ENCODE measurements around the gene GPATCH8.
"Not testable (repeated sequence)": the region's sequence is repeated elsewhere in the genome, so short reads cannot be mapped to it uniquely, and the experiment has no call there.

GPATCH8 gene

DNA sequence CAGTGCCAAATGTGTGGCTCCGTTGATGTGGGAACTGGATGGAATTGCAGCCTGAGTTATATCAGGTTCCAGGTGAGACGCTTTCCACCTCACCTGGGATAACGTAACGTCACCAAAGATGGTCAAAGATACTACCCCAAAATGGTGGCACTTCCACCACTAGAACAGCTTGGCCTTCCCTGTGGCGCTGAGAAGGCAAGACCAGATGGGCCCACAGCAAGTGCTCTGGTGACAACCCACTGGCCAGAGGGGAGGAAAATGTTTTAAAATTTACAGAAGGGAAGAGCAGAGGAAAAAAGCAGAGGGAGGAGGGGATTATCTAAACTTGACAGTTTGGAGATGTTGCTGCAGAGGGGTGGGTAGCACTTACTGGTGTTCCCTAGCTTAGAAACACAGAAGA is 106.3 kb downstream of the GPATCH8 start:
- no peak for DNase-seq

DNA sequence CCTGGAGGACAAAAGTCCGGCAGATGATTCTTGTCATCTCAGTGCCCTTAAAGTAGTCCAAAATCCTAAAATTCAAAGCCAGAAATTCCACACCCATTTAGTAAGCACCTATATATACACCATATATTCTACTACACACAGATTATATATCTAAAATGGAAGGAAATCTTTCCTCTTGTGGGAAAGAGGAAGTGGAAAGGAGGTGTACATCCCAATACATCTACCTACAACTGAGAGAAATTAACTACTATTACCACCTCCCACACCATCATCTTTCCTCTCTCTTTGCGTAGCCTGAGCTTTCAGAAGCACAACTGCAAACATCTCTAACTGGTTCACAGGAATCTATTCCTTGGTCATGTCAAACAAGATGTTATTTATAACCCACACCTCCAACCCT is 108.4 kb downstream of the GPATCH8 start:
- DNase-seq, result no peak

DNA sequence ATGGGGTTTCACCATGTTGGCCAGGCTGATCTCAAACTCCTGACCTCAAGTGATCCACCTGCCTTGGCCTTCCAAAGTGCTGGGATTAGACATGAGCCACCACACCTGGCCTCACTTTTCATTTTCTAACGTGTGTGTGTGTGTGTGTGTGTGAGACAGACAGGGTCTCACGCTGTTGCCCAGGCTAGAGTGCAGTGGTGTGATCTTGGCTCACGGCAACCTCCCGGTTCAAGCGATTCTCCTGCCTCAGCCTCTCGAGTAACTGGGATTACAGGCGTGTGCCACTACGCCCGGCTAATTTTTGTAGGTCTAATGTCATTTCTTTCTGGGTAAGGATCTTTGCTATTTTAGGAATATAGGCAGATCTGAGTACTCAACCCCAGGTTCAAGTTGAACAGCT is 109.1 kb downstream of the GPATCH8 start:
- DNase-seq, result not testable (repeated sequence)

DNA sequence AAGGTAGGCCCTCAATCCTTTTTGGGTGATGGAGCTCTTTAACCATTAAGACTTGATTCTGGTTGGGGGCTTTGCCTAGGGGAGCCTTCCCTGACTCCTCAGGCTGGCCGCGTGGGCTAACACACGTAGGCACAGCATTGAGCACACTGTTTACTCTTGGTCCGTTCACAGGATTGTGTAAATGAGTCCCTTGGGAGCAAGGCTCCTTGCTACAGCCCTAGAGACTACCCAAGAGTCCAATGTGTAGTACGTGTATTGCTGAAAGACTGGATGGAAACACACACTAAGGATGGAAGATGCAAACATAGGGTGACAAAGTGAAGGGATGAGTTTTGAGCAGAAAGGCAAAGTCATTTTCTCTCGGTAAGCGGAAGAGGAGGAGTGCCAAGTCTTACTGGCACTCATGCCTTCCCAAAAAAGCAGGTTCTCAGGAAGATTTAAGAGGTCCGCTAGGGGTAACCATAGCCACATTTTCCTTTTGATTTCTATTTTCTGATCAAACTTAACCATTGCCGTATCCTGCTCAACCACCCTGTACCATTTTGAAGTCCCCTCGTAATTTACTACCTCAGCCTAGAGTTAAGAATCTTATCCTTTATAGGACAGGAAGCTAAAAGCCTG is 112.8 kb downstream of the GPATCH8 start:
- no peak for DNase-seq

DNA sequence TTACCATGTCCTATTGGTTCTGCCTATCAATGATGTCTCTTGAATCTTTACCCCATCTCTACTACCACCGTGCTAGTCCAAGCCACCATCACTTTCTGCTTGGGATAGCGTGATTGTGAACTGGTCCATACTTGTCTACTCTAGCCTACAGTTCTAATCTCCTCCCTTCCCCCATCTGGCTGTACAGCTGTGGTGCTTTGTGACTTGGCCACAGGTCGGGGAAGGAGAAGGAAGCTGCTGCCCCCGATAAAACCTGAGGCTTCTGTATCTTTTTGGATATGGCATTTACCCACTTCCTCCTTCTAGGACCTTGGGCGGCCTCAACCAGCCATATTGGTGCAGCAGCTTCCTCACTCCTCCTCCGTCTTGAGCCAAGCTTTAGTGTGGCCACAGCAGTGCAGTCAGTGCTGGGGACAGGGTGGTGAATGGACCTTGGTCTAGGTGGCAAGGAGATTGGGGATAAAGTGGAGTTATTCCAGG is 113.4 kb downstream of the GPATCH8 start:
- no peak for DNase-seq

DNA sequence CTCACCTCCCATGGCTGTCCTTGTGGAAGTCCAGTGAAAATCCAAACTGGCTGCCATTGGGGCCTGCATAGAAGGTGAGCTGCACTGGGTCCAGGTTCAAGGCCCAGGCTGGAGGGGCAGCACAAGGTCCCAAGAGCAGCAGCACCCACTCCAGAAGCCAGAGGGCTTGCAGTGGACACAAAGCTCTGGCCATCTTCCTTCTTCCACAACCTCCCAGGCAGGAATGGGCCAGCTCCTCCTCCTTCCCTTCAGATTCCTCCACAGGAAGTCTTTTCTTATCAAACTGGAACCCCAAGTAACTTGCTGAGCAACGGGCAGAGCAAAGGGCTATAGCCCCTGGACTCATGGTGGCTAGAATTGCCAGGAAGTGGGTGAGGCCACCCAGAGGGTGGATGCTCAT is 113.9 kb downstream of the GPATCH8 start, which contains the start of gene ITGA2B:
ITGA2B (minus strand) TSS at position 369 of the 400 bp plus-strand sequence; CDS start at position 193, 176 bp downstream.
- DNase-seq, result no peak

DNA sequence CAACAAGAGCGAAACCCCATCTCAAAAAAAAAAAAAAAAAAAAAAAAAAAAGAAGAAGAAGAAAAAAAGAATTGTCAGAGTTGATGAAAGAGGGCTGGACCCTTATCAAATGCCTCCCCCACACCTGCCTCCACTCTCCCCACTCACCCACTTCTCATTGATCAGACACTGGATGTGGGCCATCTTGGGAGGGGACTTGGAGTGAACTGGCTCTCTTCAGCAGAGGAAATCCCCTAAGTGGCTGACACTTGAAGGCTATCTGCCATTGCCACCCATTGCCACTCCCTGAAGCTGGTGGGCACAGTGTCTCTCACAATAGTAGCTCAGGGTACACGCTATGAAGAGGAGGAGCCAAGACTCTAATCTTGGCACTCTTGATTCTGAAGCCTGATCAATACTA is 115.4 kb downstream of the GPATCH8 start:
- no peak for DNase-seq

DNA sequence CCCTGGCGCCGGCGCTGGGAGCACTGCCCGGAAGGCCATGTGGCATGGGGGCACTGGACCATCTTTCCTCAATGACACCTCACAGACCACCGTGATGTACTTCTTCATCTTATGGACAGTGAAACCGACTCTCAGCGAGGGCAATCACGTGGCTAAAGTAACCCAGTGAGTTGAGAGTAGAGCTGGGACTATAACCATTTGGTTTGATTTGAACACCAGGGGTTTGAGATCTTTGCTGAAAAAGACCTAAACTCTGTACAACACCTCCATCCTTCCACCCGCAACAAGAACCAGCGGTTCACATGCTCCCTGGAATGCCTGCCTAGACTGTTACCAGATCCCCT is 117.1 kb downstream of the GPATCH8 start:
- DNase-seq, result no peak

DNA sequence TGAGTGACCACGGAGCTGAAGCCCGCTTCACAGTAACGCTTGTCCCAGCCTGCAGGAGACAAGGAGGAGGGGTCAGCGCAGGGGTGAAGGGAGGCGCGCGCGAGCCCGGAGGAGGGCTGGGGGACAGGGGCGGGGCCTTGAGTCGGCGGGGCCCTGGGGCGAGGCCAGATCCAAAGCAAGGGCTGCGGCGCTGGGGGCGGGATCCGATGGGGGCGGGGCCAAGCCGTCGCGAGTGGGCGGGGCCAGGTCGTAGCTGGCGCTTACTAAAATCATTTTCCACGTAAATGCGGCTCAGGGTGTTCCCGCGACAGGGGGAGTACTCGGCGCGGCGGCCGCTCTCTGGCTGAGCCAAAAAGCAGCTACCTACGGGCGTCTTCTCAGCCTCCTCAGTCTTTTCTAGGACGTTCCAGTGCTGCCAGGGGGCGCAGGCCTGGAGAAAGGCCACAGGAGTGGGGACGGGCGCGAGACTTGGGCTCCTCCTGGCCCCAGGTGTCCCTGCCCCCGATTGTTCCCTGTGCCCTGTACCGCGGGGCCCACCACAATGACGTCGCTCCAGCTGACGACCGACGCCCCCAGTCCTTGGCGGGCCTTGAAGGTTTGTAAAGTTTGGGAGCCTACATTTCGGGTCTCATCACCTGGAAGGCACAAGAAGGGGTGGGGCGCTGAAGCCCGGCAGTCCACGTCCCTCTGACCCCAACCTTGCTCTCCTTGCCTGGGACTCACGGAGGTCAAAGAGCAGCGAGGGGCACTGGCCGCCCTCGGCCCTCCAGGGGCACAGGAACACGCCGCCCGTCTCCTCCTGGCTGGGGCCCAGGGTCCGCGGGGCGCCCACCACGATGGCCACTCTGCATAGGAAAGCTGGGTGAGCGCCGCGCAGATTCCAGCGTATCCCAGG is 117.7 kb downstream of the GPATCH8 start:
- peak; percentile 67 for DNase-seq

DNA sequence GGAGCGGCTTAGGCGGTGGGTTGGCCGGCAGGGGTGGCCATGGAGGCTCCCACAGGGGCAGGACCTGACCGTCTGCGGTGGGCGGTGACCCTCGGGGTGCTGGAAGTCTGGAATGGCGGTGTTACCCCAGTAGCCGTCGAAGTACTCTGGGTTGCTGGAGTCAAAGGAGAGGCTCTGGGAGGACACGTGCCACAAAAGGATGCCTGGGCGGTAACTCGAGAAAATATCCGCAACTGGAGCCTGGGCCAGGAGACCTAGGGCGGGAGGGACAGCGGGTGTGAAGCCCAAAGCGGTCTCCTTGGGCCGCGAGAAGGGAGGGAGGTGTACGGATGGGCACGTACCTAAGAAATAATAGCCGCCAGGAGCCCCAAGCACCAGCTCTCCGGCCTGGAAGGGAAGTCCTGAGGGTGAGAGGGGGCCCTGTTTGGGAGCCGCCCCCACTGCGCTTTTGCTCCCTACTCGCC is 118.4 kb downstream of the GPATCH8 start:
- DNase-seq, result no peak

DNA sequence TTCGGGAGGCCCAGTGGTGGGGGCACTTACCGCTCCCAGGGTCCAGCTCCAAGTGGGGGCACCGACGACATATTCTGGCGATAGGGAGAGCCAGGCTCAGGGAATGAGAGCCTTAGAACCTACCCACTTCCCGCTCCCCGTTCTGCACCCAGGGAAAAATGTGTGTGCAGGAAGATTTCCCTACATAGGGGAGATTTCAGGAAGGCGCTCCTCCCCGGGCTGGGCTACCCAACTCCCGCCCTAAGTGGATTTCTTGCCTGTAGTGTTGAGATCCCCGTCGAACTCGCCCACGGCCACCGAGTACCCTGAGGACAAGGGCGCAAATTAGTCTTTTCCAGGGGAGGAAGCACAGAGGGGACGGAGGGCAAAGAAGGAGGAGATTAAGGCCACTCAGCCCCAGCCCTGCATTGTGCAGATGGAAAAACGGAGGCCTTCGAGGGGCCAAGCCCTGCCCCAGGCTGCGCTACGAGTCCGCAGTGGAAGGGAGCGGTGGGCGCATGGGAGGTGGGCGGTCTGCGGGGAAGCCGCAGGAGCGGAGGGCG is 118.9 kb downstream of the GPATCH8 start:
- no peak for DNase-seq

DNA sequence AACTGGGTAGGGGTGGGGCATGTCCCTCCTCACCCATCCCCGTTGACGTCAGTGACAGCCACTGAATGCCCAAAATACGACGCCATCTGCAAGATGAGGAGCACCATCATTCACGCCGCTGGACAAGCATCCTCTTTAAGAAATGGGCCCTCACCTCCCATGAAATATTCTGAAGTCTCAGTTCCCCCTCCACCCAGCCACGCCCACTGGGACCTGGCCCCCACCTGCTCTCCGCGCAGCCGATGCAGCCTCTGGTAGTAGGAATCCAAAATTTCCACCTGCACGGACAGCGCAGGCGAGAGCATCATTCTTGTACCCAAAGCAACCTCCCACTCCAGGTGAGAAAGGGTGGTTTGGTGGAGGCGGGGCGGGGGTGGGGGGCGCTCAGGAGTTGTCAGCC is 119.3 kb downstream of the GPATCH8 start:
- no peak for DNase-seq

DNA sequence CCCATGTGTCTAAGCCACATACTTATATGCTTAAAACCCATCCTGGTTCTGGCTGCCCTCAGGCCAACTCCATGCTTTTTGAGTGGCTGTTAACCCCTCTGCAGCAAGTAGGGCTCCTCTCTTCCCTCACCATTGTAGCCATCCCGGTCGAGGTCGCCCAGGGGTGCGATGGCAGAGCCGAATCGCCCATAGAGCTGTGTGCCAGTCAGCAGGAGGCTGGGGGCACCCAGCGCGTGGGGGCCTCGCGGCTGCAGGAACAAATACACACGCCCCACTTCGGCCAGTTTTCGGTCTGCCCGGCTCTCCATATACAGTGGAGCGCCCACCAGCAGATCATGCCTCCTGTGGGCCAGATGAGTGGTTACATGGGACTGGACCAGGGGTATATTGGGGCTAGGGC is 119.8 kb downstream of the GPATCH8 start:
- no peak for DNase-seq

DNA sequence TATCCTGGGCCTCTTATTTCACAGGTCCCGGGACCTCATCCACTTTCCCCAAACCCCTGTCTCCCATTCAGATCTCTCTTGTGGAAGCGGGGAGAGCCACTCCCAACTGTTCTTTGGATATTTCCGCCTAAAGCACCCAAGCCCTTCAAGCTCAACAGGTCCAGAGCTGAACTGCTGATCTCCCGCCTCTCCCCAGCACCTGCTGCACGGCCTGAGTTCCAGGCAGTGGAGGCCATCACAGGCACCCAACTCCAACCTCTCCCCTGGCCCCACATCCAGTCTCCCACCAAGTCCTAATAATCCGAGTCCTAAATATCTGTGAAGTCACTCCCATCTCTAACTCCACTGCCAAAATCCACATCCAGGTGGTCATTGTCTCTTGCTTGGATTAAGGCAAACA is 120.3 kb downstream of the GPATCH8 start:
- DNase-seq, result no peak

DNA sequence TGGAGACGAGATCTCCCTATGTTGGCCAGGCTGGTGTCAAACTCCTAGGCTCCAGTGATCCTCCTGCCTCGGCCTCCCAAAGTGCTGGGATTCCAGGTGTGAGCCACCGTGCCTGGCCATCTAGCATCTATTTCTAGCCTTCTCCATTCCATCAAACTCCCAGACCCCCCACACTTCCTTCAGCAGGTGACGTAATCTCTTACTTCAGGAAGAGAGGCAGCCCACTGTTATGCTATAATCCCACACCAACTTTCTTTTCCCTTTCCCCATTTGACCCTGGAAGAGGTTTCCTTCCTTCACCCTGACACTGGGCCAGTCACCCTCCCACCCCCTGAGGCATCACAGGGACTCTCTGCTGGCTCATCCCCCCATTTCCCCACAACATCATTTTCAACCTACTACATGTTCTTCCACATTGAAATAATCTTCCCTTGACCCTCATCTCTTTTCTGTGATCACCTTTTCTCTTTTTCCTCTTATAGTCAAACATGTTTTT is 121.3 kb downstream of the GPATCH8 start:
- no peak for DNase-seq

DNA sequence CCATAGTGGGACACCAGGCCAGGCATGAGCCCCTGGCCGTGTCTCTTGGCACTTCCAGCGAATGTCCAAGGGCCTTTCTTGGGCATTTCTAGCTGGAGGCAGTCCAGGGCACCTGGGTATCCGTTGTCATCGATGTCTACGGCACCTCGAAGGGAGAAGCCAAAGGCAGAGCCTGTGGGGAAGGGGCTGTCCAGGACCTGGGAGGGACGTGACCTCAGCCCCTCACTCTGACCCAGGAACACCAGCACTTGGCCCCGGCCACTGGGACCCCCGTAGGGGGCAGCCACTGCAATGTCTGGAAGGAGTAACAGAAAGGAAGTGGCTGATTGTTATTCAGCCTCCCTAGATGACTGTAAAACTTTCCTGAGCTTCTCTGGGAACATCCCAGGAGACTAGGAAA is 122.4 kb downstream of the GPATCH8 start:
- no peak for DNase-seq

DNA sequence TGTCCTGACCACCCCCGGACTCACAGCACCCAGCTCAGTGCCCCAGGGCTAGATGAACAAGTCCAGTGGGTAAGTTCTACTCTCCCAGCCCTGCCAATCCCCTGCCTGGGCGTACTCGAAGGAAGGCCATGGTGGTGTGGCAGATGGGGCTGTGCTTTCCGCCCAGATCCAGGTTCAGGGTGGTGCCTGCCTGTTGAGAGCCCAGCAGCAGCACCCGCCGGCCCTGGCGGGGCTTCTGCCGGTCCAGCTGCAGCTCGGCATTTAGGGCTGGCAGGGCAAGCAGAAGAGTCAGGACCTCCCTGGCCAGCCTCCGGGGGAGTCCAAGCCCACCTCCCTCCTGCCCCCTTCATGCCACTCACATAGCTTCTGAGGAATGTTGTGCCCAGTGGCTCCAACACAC is 123.3 kb downstream of the GPATCH8 start:
- no peak for DNase-seq

DNA sequence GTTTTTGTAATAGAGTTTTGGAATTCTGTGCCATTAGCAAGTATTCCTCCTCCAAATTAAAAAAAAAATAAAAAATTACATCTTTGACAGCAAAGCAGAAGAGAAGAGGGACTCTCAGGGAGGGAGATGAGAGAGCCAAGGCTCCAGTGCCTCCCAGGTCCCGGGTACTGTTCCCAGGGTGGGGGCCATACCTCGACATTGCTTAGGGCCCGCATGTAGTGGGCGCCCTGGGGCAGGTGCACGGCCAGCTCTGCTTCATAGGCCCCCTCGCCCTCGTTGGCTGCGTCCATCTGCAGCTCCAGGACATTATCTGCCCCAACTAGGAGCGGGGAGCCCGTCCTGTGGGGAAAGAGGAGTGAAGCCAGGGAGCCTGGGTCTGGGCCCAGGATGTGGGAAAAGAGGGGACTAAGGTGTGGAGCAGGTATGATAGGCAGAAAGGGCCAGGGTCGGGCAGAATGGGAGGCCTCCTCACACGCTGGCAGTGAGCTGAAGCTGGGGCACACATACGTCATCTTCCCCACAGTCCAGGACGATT is 125.0 kb downstream of the GPATCH8 start:
- DNase-seq, result no peak

DNA sequence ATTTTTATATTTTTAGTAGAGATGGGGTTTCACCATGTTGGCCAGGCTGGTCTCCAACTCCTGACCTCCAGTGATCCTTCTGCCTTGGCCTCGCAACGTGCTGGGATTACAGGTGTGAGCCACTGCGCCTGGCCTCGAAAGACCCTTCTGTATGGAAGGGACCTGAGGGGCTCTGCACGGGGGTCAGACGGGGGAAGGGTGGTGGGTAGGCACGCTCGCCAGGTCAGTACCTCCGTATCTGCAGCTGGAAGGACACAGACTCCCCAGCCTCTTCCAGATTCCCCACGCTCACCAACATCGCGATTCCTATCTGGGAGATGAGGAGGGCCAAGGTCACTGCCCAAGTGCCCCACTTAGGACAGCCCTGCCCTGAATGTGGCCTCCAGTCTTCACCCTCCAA is 126.4 kb downstream of the GPATCH8 start:
- no peak for DNase-seq

DNA sequence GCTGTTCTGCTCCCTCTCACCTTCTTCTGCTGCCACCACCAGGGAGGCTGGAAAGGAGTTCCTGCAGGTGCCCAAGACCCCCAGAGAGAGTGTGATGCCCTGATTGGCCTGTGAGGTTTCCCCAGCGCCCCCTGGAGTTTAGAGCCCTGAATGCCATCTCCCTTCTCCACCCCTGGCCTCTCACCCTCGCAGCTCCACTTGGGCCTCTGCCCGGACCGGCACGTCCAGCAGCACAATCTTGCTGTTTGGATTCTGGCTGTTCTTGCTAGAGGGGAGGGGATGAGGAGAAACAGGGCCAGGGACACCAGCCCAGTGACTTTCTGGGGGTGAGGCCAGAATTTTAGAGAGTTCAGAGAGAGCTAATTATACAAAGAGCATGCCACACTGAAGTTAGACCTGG is 127.1 kb downstream of the GPATCH8 start:
- no peak for DNase-seq

DNA sequence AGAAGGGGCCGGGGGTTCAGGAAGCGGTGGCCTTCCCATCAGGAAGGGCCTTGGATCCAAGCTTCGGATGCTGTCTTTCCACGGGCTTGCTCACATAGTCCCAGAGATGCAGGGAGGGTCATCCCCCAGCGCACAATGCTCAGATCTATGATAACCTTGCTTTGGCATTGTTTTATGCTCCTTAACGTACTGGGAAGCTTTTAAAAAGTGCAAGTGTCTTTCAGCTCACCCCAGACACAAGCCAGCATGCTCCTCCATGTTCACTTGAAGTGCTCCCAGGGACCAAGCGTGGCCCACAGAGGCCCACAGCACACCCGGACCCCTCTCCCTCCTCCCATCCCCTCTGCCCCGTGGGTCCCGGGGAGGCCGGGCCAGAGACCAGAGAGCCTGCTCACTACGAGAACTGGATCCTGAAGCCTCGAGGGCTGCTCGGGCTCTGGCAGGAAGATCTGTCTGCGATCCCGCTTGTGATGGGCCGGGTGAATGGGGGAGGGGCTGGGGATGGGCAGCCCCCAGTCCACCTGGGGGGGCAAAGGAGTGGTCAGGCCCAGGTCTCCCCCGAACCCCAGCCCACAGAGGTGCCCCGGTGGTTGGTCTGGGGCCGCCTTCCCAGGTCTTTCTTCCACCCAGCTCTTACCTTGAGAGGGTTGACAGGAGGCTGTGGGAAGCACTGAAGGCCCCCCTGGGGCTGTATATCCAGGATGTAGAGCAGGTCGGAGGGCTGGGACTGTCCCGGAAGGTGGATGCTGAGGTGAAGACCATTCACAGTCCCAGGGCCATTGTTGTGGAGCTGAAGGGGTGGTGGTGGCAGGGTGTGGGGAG is 127.8 kb downstream of the GPATCH8 start:
- no peak for DNase-seq

Data from fibroblast of skin of abdomen (primary cell).